Brain microvascular endothelial cell (primary cell): ENCODE measurements around the gene ENPEP.
A peak's percentile ranks its signal among the peaks of the same experiment; 100 is the strongest.

Source experiments
- DNase-seq: peaks from one replicate; pipeline ENCODE4 v3.0.0-alpha.2; 2020
- H3K27ac ChIP-seq: fragments of 250-450 bp; sonication (Bioruptor Pico); 2 replicates; pipeline ENCODE4 v1.5.1; 2020; ENCODE audit warnings: mild to moderate bottlenecking, moderate library complexity
- H3K27me3 ChIP-seq: fragments of 250-450 bp; sonication (Bioruptor Pico); replicated peaks from 2 replicates; pipeline ENCODE4 v1.5.1; 2020; ENCODE audit warnings: mild to moderate bottlenecking
- H3K36me3 ChIP-seq: fragments of 250-450 bp; sonication (Bioruptor Pico); replicated peaks from 2 replicates; pipeline ENCODE4 v1.5.1; 2020; ENCODE audit warnings: mild to moderate bottlenecking
- H3K4me3 ChIP-seq: 2 replicates; pipeline ENCODE4 v1.5.1; 2011; ENCODE audit warnings: low read depth, mild to moderate bottlenecking, control low read depth, low read length, moderate library complexity
- in situ Hi-C: cut with HindIII; loops from 2 replicates; pipeline ENCODE4 v1.10.0; 2017; ENCODE audit warnings: low sequenced_read_pairs, low pct_ligation_motif_present
- TF ChIP-seq, protein P1 (sequence below): IDR thresholded peaks from 2 replicates; pipeline ENCODE4 v1.5.1; 2011; ENCODE audit warnings: low read depth, mild to moderate bottlenecking, moderate library complexity, low read length, control low read depth, inconsistent platforms; ENCODE audit errors: missing control alignments

ENPEP gene

DNA sequence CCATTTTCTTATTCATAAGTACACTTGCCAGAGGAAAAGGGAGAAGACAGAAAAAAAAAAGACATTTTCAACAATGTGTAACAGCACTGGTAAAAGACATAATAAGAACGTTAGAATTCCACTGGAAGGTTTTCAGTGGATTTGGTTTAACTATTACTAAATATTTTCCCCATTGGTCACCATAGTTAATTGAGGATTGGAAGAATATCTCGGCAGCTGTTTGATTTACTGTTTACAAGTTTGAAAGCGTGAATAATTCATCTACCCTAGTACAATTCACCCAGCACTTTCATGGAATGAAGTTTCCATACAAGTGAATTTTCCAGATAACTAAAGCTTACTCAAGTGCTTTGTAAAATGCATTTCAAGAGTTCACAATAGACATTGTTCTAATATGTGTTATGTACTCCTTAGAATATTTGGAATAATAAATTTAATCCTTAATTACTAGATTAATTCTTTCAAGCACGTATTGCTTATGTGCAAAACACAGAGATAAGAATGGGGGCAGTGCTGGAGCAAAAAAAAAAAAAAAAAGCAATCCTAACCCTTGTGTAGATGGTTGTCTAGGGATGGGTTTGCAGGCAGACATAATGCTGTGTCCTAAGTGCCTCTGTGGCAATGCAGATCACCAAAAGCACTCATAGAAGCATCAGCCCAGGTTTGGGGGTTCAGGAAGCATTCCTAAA is 57.1 kb downstream of the ENPEP start:
- Histone ChIP-seq H3K27ac (peak overlapping the region; percentile 96), H3K4me3 (no peak overlapping the region), H3K36me3 (no peaks in the 10 kb centered on the region), H3K27me3 (no peaks in the 10 kb centered on the region)
- no peak for DNase-seq
- TF ChIP-seq, protein P1, sequence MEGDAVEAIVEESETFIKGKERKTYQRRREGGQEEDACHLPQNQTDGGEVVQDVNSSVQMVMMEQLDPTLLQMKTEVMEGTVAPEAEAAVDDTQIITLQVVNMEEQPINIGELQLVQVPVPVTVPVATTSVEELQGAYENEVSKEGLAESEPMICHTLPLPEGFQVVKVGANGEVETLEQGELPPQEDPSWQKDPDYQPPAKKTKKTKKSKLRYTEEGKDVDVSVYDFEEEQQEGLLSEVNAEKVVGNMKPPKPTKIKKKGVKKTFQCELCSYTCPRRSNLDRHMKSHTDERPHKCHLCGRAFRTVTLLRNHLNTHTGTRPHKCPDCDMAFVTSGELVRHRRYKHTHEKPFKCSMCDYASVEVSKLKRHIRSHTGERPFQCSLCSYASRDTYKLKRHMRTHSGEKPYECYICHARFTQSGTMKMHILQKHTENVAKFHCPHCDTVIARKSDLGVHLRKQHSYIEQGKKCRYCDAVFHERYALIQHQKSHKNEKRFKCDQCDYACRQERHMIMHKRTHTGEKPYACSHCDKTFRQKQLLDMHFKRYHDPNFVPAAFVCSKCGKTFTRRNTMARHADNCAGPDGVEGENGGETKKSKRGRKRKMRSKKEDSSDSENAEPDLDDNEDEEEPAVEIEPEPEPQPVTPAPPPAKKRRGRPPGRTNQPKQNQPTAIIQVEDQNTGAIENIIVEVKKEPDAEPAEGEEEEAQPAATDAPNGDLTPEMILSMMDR: no peak
- in situ Hi-C loops: no loop called here

DNA sequence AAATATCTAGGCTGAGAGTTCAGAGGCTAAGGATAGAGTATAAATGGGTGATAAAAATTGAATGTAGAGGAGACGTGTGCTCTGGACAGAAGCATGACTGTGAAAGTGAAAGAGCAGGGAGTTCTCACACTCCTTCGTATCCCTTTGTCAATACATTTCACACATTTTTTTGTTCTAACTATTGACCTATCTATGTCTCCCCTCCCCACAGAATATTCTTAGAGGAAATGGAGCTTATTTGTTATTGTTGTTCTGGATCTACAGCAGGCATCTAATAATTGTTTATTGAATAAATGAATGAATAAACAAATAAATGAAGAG is 57.6 kb downstream of the ENPEP start:
- Histone ChIP-seq H3K36me3 (no peaks in the 10 kb centered on the region), H3K27ac (peak overlapping the region; percentile 96), H3K27me3 (no peaks in the 10 kb centered on the region), H3K4me3 (no peak overlapping the region)
- TF ChIP-seq, protein P1: no peak
- in situ Hi-C loops: no loop called here
- DNase-seq: peak; percentile 9

DNA sequence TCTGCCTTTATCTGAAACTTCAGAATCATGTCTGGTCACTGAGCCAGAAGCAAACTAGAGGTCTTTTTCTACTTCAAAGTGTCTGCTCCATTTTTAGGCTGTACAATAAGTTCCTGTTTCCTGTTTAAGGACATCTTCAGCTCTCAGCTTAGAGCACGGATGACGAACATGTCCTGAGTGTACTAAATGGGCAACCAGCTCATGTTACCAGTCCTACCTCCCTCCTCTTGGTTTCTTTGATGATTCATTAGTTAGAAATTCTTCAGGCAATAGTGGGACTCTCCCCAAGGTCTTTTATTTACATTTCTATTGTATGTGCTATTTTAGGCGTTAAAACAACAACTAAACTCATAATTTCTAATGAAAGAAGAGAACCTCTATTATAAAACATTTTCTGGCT is 58.0 kb downstream of the ENPEP start:
- TF ChIP-seq, protein P1: no peak
- Histone ChIP-seq H3K4me3 (no peak overlapping the region), H3K27ac (peak overlapping the region; percentile 96), H3K36me3 (no peaks in the 10 kb centered on the region), H3K27me3 (no peaks in the 10 kb centered on the region)
- peak; percentile 97 for DNase-seq
- in situ Hi-C loops: no loop called here

DNA sequence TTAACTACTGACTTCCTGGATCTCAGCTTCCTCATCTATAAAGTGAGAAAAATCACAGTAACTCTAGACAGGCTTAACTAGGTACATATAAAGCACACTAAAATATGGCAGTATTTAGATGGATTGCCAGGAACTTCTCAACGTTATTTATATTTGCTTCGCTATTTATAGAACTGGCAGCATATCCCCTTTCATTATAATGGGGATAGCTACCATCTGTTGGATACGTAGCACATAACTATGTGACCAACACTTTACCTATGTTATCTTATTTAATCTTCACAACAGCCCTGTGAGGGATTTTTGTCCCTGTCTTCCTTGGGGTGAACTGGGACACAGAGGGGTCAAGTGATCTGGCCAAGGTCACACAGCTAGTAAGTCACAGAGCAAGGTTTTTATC is 64.6 kb downstream of the ENPEP start:
- Histone ChIP-seq H3K4me3 (no peak overlapping the region), H3K27me3 (no peaks in the 10 kb centered on the region), H3K36me3 (no peaks in the 10 kb centered on the region), H3K27ac (no peak overlapping the region)
- TF ChIP-seq, protein P1: no peak
- in situ Hi-C loops: no loop called here
- no peak for DNase-seq

DNA sequence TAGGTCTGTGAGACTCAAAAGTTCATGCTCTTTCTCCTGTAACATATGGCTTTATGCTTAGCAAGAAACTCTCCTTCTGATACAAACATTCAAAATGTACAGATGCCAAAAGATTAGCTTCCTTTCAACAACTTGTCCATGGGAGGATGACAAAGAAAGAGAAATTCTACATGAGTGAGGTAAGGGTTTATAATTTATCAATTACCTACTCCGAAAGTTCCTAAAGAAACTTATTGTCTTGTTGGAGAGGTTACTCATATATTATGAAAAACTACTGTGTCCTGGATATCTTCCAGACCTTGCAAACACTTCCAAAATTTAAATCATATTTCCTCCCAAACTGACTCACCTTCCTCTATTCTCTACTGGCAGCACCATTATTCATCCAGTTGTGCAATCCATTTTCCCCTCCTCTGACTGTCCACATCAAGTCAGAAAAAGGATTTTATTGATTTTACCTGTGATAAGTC is 65.1 kb downstream of the ENPEP start:
- TF ChIP-seq, protein P1: no peak
- Histone ChIP-seq H3K4me3 (no peak overlapping the region), H3K36me3 (no peaks in the 10 kb centered on the region), H3K27ac (no peak overlapping the region), H3K27me3 (no peaks in the 10 kb centered on the region)
- DNase-seq: peak; percentile 53
- in situ Hi-C loops: no loop called here

DNA sequence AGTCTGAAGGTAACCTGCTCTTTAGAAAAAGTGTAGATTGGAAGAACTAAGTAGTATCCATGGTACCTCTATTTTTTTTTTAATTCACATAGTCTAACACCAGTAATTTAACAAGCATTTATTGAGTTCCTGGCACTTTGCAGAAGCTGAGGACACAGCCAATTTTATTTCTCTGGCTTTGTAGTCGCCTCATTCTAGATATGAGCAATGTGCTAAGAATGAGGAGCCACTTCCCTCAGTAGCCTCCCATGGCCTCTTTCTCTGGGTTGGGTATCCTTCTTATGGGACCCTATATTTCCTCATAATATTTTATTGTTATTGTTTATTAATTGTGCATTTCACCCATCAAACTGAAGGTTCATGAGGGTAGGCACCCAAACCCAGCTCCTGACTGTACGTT is 67.6 kb downstream of the ENPEP start:
- TF ChIP-seq, protein P1: no peak
- DNase-seq: no peak

More for the DNA sequence above, 67.6 kb downstream of the ENPEP start:
- H3K27ac ChIP-seq: no peak overlapping the region
- no peaks in the 10 kb centered on the region for H3K27me3 ChIP-seq
- H3K36me3 ChIP-seq: no peaks in the 10 kb centered on the region
- in situ Hi-C loops: no loop called here
- no peak overlapping the region for H3K4me3 ChIP-seq
